Ovary (tissue), 9 donors: ENCODE measurements around the gene SPPL3. TPM values are rescaled to one million over a fixed set of nuclear protein-coding genes. Genes with fewer than 3 reads are reported as not detected.

ENCODE experiments used
- DNase-seq, 5 donors: peaks; one replicate each; pipeline ENCODE4 v3.0.0-alpha.2; 2019 to 2020
- H3K27ac ChIP-seq, 2 donors: fragments of 200-600 bp; one replicate each; pipeline versions ENCODE4 v1.5.1 to v1.8.0; 2019 to 2022
- H3K27me3 ChIP-seq: fragments of 200-600 bp; one replicate; pipeline ENCODE4 v1.8.0; 2022
- H3K36me3 ChIP-seq: fragments of 200-600 bp; sonication (generic); one replicate; pipeline ENCODE4 v1.5.1; 2019
- H3K4me1 ChIP-seq: one replicate; pipeline ENCODE4 v1.8.1; 2013; ENCODE audit warnings: mild to moderate bottlenecking, moderate library complexity; ENCODE audit not compliant: insufficient read depth
- H3K4me3 ChIP-seq: fragments of 200-600 bp; sonication (generic); one replicate; pipeline ENCODE4 v1.5.1; 2017
- H3K9me3 ChIP-seq, 2 donors: fragments of 200-600 bp in 1 of 2; sonication (generic) in 1 of 2; one replicate each; pipeline versions ENCODE4 v1.5.1 to v1.8.1; 2013 to 2019; ENCODE audit warnings: mild to moderate bottlenecking in 1 of 2, moderate library complexity in 1 of 2
- CTCF ChIP-seq, 3 donors: fragments of 450-650 bp in 2 of 3; fragments of 200-600 bp in 1 of 3; IDR thresholded peaks; one replicate each; pipeline versions ENCODE4 v1.5.1 to v1.8.0; 2016 to 2022; ENCODE audit warnings: antibody characterized with exemption in 3 of 3, mild to moderate bottlenecking in 1 of 3
- EP300 ChIP-seq: sonication (generic); formaldehyde crosslinking; IDR thresholded peaks from one replicate; pipeline ENCODE4 v1.6.1; 2017; ENCODE audit warnings: antibody characterized with exemption
- POLR2A ChIP-seq: fragments of 450-650 bp; IDR thresholded peaks from one replicate; pipeline ENCODE4 v1.6.1; 2017; ENCODE audit warnings: antibody characterized with exemption, mild to moderate bottlenecking, moderate library complexity
- WGBS, 3 donors: extraction: QIAGEN DNeasy Blood & Tissue Kit in 1 of 3; methylation state at CpG; one replicate each; pipeline versions ENCODE4 v1.1.5 to v1.1.7; 2013 to 2017; 5-methylcytosine and 5-hydroxymethylcytosine counted together
- intact Hi-C, 4 donors: fragments of 100-400 bp; cut with DNase I; formaldehyde crosslinking; loops; one replicate each; pipeline versions ENCODE4 v1.11.0 to v1.15.1; 2022 to 2023
- polyA plus RNA-seq, 2 donors: library from polyadenylated mRNA; stranded (reverse); fragments of 200-250 nt in 1 of 2; fragments of 350-450 nt in 1 of 2; fragmentation: Illumina TruSeq in 1 of 2; extraction: RNeasy Lipid Tissue Mini Kit (QIAGEN cat#74804) in 1 of 2; gene quantifications; one replicate each; pipeline ENCODE4 v1.2.3, GENCODE V29; 2013 to 2014
- total RNA-seq, 7 donors: library from RNA; depleted of rRNA in 2 of 7; stranded (reverse); fragments of >200 nt in 2 of 7; fragmentation: NEBNext Ultra II Directional in 3 of 7; extraction: Animal tissue kit (Norgen Biotek cat#: 25700) in 3 of 7; gene quantifications; one replicate each; pipeline versions ENCODE4 v1.1.0 to v1.2.4, GENCODE V29; 2016 to 2023
- donor health status: DM: no; HTN: no; CAD: no; lungs with moderate emphysema.
- donor health status: DM: no; HTN: no; CAD: no.
- donor health status: Bipolar disorder and iron deficiency.
- donor health status: DM: yes; HTN: yes; CAD: no.
- donor health status: DM: no; HTN: no; CAD: no.
- donor health status: DM: yes; HTN: yes; CAD: no.

SPPL3 gene
- total and polyA plus RNA-seq, 9 donors: 24.2 to 87.4 (median 51.9) TPM

GRCh38 chr12:120835304-120835612 lies 68.9 kb downstream of the SPPL3 start:
- no peaks in the 10 kb centered on the region for H3K36me3 ChIP-seq
- H3K4me3 ChIP-seq: no peak overlapping the region
- no peaks in the 10 kb centered on the region for H3K27me3 ChIP-seq
- H3K27ac ChIP-seq: no peak overlapping the region
- DNase-seq: no peak
- peaks cover 4% of the 10 kb centered on the region for H3K4me1 ChIP-seq
- WGBS, 3 donors: 44 to 57% (median 47%) methylated on average over 4 of the region's 4 CpGs
- TF ChIP-seq CTCF (IDR thresholded peaks at IDR 0.05): no peak
- TF ChIP-seq POLR2A: no peak
- no peak for TF ChIP-seq EP300
- no peaks in the 10 kb centered on the region for H3K9me3 ChIP-seq
- intact Hi-C loops: no loop called here

GRCh38 chr12:120834489-120835303 lies 69.5 kb downstream of the SPPL3 start:
- H3K9me3 ChIP-seq: no peaks in the 10 kb centered on the region
- H3K27me3 ChIP-seq: no peaks in the 10 kb centered on the region
- peaks cover 4% of the 10 kb centered on the region for H3K4me1 ChIP-seq
- DNase-seq: no peak
- TF ChIP-seq POLR2A (no peak), EP300 (no peak), CTCF (IDR thresholded peaks at IDR 0.05) (no peak)
- 72 to 79% (median 77%) methylated on average over 4 of the region's 4 CpGs for WGBS, 3 donors
- H3K4me3 ChIP-seq: no peak overlapping the region
- no peaks in the 10 kb centered on the region for H3K36me3 ChIP-seq
- no peak overlapping the region for H3K27ac ChIP-seq
- intact Hi-C loops: no loop called here

- no peak for DNase-seq
- TF ChIP-seq EP300 (no peak), POLR2A (no peak), CTCF (IDR thresholded peaks at IDR 0.05) (no peak)
- Histone ChIP-seq H3K27me3 (no peaks in the 10 kb centered on the region), H3K9me3 (no peaks in the 10 kb centered on the region), H3K4me1 (peaks cover 4% of the 10 kb centered on the region), H3K4me3 (no peak overlapping the region), H3K36me3 (no peaks in the 10 kb centered on the region), H3K27ac (no peak overlapping the region)
- intact Hi-C loops: no loop called here
- WGBS, 3 donors: 73 to 87% (median 79%) methylated on average over 4 of the region's 4 CpGs
These were observed 70.3 kb downstream of the SPPL3 start for GRCh38 chr12:120833849-120834248.

GRCh38 chr12:120832737-120833136 lies 71.4 kb downstream of the SPPL3 start:
- WGBS, 3 donors: 90 to 94% (median 94%) methylated on average over 2 of the region's 2 CpGs
- H3K27ac ChIP-seq: no peak overlapping the region
- intact Hi-C loops: no loop called here

More at GRCh38 chr12:120832737-120833136, 71.4 kb downstream of the SPPL3 start:
- Histone ChIP-seq H3K4me1 (peaks cover 4% of the 10 kb centered on the region), H3K9me3 (no peaks in the 10 kb centered on the region), H3K27me3 (no peaks in the 10 kb centered on the region), H3K4me3 (no peak overlapping the region), H3K36me3 (no peaks in the 10 kb centered on the region)
- TF ChIP-seq EP300: no peak
- TF ChIP-seq CTCF (IDR thresholded peaks at IDR 0.05): no peak
- TF ChIP-seq POLR2A: no peak
- no peak for DNase-seq
